Mucosa of descending colon (tissue), 3 donors: ENCODE results near the gene PLD2. TPM values are rescaled to one million over a fixed set of nuclear protein-coding genes. Genes with fewer than 3 reads are reported as not detected.

ENCODE experiments used
- ATAC-seq: fragments of 200-7000 bp; cut with Tn5 transposase; one replicate; pipeline ENCODE4 v1.9.1; 2020; ENCODE audit warnings: mild to moderate bottlenecking, moderate library complexity
- DNase-seq, 3 donors: peaks; one replicate each; pipeline ENCODE4 v3.0.0-alpha.2; 2020
- H3K36me3 ChIP-seq: fragments of 200-600 bp; one replicate; pipeline ENCODE4 v1.8.0; 2021; ENCODE audit warnings: low read depth, mild to moderate bottlenecking
- H3K4me1 ChIP-seq: fragments of 200-600 bp; one replicate; pipeline ENCODE4 v1.8.0; 2021; ENCODE audit warnings: low read depth, mild to moderate bottlenecking
- H3K4me3 ChIP-seq: fragments of 200-600 bp; one replicate; pipeline ENCODE4 v1.8.0; 2021; ENCODE audit warnings: mild to moderate bottlenecking
- H3K9me3 ChIP-seq: fragments of 200-600 bp; one replicate; pipeline ENCODE4 v1.8.0; 2021; ENCODE audit warnings: mild to moderate bottlenecking
- intact Hi-C, 2 donors: fragments of 100-400 bp; cut with DNase I in 1 of 2; cut with micrococcal nuclease in 1 of 2; formaldehyde crosslinking; loops; one replicate each; pipeline versions ENCODE4 v1.11.0 to v1.11.1; 2022; cut with DNase I, micrococcal nuclease
- total RNA-seq, 3 donors: library from RNA; stranded (reverse); fragmentation: NEBNext Ultra II Directional in 2 of 3; extraction: Animal tissue kit (Norgen Biotek cat#: 25700) in 2 of 3; gene quantifications; one replicate each; pipeline versions ENCODE4 v1.2.1 to v1.2.4, GENCODE V29; 2021 to 2023
- TF ChIP-seq, protein P1 (sequence below): fragments of 200-600 bp; IDR thresholded peaks from one replicate; pipeline ENCODE4 v1.8.0; 2022; ENCODE audit warnings: antibody characterized with exemption, mild to moderate bottlenecking
- donor health status: DM: no; HTN: no; CAD: no; lungs with moderate emphysema.
- donor health status: DM: no; HTN: no; CAD: no.
- donor health status: DM: no; HTN: yes; CAD: no.

The PLD2 gene
- total RNA-seq, 3 donors from 2014 or later, result 24.4 to 29.8 (median 29.2) TPM

DNA sequence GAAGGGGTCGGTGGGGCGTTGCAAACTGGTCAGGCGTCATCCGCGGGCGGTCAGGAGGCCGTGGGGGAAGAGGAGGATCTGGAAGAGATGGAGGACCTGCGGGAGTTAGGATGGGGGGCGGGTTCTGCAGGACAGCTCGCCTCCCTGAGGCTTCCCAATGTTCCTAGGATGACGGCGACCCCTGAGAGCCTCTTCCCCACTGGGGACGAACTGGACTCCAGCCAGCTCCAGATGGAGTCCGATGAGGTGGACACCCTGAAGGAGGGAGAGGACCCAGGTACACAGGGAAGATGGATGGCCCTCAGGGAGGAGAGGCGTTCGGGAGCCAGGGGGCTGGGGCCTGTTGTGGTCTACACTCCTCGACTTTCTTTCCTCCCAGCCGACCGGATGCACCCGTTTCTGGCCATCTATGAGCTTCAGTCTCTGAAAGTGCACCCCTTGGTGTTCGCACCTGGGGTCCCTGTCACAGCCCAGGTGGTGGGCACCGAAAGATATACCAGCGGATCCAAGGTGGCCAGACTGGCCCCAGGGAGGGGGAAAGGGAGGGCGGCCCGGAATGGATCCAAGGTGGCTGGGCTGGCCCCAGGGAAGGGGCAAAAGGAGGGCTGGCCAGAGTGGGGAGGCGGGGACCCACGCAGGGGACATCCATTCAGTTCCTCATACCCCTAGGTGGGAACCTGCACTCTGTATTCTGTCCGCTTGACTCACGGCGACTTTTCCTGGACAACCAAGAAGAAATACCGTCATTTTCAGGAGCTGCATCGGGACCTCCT is 839 bp downstream of the PLD2 start:
- H3K9me3 ChIP-seq, result no peaks in the 10 kb centered on the region
- intact Hi-C loops, result no loop called here
- H3K4me3 ChIP-seq, result peak overlapping the region; percentile 61
- TF ChIP-seq, protein P1, sequence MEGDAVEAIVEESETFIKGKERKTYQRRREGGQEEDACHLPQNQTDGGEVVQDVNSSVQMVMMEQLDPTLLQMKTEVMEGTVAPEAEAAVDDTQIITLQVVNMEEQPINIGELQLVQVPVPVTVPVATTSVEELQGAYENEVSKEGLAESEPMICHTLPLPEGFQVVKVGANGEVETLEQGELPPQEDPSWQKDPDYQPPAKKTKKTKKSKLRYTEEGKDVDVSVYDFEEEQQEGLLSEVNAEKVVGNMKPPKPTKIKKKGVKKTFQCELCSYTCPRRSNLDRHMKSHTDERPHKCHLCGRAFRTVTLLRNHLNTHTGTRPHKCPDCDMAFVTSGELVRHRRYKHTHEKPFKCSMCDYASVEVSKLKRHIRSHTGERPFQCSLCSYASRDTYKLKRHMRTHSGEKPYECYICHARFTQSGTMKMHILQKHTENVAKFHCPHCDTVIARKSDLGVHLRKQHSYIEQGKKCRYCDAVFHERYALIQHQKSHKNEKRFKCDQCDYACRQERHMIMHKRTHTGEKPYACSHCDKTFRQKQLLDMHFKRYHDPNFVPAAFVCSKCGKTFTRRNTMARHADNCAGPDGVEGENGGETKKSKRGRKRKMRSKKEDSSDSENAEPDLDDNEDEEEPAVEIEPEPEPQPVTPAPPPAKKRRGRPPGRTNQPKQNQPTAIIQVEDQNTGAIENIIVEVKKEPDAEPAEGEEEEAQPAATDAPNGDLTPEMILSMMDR, result no peak
- H3K36me3 ChIP-seq, result no peaks in the 10 kb centered on the region
- ATAC-seq (peak; percentile 3), DNase-seq (peak; percentile 23 to 58 (median 38))
- peaks cover 6% of the 10 kb centered on the region for H3K4me1 ChIP-seq

DNA sequence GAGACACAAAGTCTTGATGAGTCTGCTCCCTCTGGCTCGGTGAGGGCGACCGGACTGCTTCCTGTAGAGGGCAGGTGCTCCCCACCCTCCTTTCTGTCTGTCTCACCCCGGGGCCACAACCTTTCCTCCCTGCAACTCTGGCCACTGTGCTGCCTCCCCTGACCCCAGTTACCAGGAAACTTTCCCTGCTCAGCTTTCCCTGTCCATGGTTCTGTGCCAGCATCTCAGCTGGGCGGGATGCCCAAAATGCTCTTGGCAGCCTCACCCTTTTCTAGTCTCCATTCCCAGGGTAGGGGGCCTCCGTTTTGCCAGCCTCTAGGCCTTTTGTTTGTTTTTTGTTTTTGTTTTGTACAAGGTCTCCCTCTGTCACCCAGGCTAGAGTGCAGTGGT is 1.4 kb downstream of the PLD2 start:
- intact Hi-C loops, result no loop called here
- Histone ChIP-seq H3K4me1 (peaks cover 6% of the 10 kb centered on the region), H3K4me3 (no peak overlapping the region), H3K36me3 (no peaks in the 10 kb centered on the region), H3K9me3 (no peaks in the 10 kb centered on the region)
- DNase-seq, result peak in 1 of 3 donors; percentile 40
- TF ChIP-seq, protein P1, result no peak
- ATAC-seq, result no peak

DNA sequence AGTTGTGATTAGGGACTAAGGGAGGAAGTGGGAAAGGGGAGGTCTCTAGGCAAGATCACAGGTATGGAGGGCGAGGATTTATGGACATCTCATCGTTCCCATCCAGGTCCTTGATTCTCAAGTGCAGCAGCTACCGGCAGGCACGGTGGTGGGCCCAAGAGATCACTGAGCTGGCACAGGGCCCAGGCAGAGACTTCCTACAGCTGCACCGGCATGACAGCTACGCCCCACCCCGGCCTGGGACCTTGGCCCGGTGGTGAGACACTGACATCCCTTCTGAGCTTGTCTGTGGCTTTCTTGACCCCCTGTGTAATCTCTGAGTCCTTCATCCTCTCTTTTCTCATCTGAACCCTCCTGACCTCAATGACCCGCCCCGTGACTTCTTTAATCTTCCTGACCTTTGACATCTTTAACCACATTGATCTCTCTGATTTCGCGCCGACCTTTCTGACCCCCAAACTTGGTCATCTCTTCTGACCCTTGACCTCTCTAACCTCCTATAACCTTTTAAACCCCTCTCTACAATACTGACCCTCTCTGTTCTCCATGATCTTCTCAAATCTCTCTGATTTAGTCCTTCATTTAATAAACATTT is 3.8 kb downstream of the PLD2 start:
- TF ChIP-seq, protein P1, result no peak
- Histone ChIP-seq H3K4me1 (peaks cover 6% of the 10 kb centered on the region), H3K4me3 (no peak overlapping the region), H3K36me3 (no peaks in the 10 kb centered on the region), H3K9me3 (no peaks in the 10 kb centered on the region)
- DNase-seq, result no peak
- intact Hi-C loops, result no loop called here
- ATAC-seq, result no peak

DNA sequence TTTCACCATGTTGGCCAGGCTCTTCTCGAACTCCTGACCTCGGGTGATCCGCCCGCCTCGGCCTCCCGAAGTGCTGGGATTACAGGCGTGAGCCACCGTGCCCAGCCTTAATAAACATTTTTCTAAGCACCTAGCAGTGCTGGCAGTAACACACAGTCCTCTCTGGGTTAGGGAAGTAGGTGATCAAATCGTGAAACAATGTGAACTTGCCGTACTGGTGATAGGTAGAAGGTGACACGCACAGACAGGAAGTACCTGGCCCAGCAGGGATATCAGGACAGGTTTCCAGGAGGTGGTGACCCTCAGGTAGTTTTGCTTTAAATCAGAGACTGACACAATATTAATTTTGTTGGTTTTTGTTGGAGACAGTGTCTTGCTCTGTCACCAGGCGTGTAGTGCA is 4.5 kb downstream of the PLD2 start:
- no peak overlapping the region for H3K4me3 ChIP-seq
- H3K9me3 ChIP-seq, result no peaks in the 10 kb centered on the region
- H3K4me1 ChIP-seq, result peaks cover 6% of the 10 kb centered on the region
- TF ChIP-seq, protein P1, result no peak
- intact Hi-C loops, result no loop called here
- ATAC-seq (no peak), DNase-seq (no peak)
- H3K36me3 ChIP-seq, result no peaks in the 10 kb centered on the region

DNA sequence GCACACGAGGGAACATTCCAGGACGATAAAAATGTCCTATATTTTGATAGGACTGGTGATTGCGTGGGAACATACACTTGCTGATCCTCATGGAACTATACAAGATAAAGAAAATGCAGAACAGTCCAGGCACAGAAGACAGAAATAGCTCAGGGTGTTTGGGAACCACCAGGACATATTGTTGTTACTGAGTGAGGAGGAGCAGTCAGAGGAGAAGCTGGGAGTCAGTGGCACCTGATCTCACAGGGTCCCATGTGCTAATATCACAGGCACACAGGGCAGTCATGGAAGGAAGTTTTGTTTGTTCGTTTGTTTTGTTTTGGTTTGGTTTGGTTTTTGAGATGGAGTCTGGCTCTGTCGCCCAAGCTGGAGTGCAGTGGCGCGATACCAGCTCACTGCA is 5.7 kb downstream of the PLD2 start:
- H3K9me3 ChIP-seq, result no peaks in the 10 kb centered on the region
- no peak overlapping the region for H3K4me3 ChIP-seq
- TF ChIP-seq, protein P1, result no peak
- ATAC-seq (no peak), DNase-seq (no peak)
- intact Hi-C loops, result no loop called here
- H3K4me1 ChIP-seq, result peaks cover 3% of the 10 kb centered on the region
- H3K36me3 ChIP-seq, result no peaks in the 10 kb centered on the region
